H1 (cell line): ENCODE data around the gene TPO.

Experiments used
- GABPA ChIP-seq: IDR thresholded peaks from 2 replicates; pipeline ENCODE4 v1.6.1; 2011; ENCODE audit warnings: mild to moderate bottlenecking, low read length, moderate library complexity, borderline replicate concordance; ENCODE audit not compliant: insufficient read depth
- GTF2F1 ChIP-seq: IDR thresholded peaks from 2 replicates; pipeline ENCODE4 v1.6.1; 2012; ENCODE audit warnings: low read depth, low read length, improper control_type of control experiment, borderline replicate concordance
- POLR2A ChIP-seq, 2 experiments: IDR thresholded peaks; 1 replicate in 1 of 2; 2 replicates in 1 of 2; pipeline ENCODE4 v1.6.1; 2011; ENCODE audit warnings: low read depth in 2 of 2, low read length in 2 of 2, mild to moderate bottlenecking in 2 of 2; ENCODE audit errors: control extremely low read depth in 1 of 2
- RFX5 ChIP-seq: IDR thresholded peaks from 2 replicates; pipeline ENCODE4 v1.6.1; 2011; ENCODE audit warnings: low read depth, low read length, improper control_type of control experiment, borderline replicate concordance
- TAF1 ChIP-seq: IDR thresholded peaks from 2 replicates; pipeline ENCODE4 v1.6.1; 2011; ENCODE audit warnings: mild to moderate bottlenecking, low read depth, low read length
- TCF12 ChIP-seq: IDR thresholded peaks from 2 replicates; pipeline ENCODE4 v1.6.1; 2011; ENCODE audit warnings: low read depth, mild to moderate bottlenecking, low read length
- TF ChIP-seq, protein P1 (sequence below), 3 experiments: IDR thresholded peaks; 1 replicate in 2 of 3; 2 replicates in 1 of 3; pipeline versions ENCODE4 v1.5.1 to v1.6.1; 2011; ENCODE audit warnings: low read length in 3 of 3, mild to moderate bottlenecking in 3 of 3, inconsistent platforms in 2 of 3, low read depth in 1 of 3, moderate library complexity in 1 of 3; ENCODE audit not compliant: insufficient read depth in 1 of 3; ENCODE audit errors: control extremely low read depth in 1 of 3
- TF ChIP-seq, protein P2 (sequence below): IDR thresholded peaks from 2 replicates; pipeline ENCODE4 v1.6.1; 2011; ENCODE audit warnings: low read depth, mild to moderate bottlenecking, low read length; ENCODE audit not compliant: insufficient read depth

DNA sequence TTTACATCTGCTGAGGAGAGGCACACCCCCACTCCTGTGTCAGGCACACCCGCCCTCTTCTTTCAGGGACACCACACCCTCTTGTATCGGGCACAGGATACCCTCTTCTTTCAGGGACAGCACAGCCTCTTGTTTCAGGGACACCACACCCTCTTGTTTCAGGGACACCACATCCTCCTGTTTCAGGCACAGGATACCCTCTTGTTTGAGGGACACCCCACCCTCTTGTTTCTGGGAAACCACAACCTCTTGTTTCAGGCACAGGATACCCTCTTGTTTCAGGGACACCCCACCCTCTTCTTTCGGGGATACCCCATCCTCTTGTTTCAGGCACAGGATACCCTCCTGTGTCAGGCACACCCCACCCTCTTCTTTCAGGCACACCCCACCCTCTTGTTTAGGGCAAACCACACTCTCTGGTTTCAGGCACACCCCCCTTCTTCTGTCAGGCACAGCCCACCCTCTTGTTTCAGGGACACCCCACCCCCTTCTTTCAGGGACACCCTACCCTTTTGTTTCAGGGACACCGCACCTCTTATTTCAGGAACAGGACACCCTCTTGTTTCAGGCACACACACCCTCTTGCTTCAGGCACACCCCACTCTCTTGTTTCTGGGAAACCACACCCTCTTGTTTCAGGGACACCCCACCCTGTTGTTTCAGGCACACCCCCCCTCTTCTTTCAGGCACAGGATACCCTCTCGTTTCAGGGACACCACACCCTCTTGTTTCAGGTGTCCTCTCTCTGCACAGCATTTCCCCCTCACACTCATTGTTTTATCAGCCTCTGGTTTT, 96.2 kb downstream of the TPO start:
- no peak for TF ChIP-seq GTF2F1
- no peak for TF ChIP-seq RFX5
- TF ChIP-seq POLR2A (IDR thresholded peaks at IDR 0.05; ENCODE audit: control extremely low read depth in 1 of 2, low read depth in 2 of 2, low read length in 2 of 2) = no peak
- TF ChIP-seq TAF1 = no peak
- TF ChIP-seq, protein P1, sequence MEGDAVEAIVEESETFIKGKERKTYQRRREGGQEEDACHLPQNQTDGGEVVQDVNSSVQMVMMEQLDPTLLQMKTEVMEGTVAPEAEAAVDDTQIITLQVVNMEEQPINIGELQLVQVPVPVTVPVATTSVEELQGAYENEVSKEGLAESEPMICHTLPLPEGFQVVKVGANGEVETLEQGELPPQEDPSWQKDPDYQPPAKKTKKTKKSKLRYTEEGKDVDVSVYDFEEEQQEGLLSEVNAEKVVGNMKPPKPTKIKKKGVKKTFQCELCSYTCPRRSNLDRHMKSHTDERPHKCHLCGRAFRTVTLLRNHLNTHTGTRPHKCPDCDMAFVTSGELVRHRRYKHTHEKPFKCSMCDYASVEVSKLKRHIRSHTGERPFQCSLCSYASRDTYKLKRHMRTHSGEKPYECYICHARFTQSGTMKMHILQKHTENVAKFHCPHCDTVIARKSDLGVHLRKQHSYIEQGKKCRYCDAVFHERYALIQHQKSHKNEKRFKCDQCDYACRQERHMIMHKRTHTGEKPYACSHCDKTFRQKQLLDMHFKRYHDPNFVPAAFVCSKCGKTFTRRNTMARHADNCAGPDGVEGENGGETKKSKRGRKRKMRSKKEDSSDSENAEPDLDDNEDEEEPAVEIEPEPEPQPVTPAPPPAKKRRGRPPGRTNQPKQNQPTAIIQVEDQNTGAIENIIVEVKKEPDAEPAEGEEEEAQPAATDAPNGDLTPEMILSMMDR (IDR thresholded peaks at IDR 0.05; ENCODE audit: control extremely low read depth in 1 of 3, insufficient read depth in 1 of 3, low read depth in 1 of 3, low read length in 3 of 3) = no peak
- TF ChIP-seq, protein P2, sequence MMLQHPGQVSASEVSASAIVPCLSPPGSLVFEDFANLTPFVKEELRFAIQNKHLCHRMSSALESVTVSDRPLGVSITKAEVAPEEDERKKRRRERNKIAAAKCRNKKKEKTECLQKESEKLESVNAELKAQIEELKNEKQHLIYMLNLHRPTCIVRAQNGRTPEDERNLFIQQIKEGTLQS = no peak
- TF ChIP-seq TCF12 = no peak
- TF ChIP-seq GABPA = no peak
